Pancreas (tissue), 10 donors: ENCODE measurements around the gene CDC27. TPM values are rescaled to one million over a fixed set of nuclear protein-coding genes. Genes with fewer than 3 reads are reported as not detected.

ENCODE experiments used
- ATAC-seq, 4 donors: fragments of 200-7000 bp; cut with Tn5 transposase; one replicate each; pipeline versions ENCODE4 v1.8.0 to v1.9.1; 2020; ENCODE audit warnings: mild to moderate bottlenecking in 4 of 4, moderate library complexity in 4 of 4
- DNase-seq, 6 donors: peaks; one replicate each; pipeline ENCODE4 v3.0.0-alpha.2; 2020
- FAIRE-seq: peaks from 2 replicates; lab custom pipeline; 2012; peaks lifted over from hg19 to GRCh38; lab: Jason Lieb, UNC
- H3K27ac ChIP-seq, 4 donors: fragments of 200-600 bp; sonication (generic); 1 replicate in 3 of 4; 2 replicates in 1 of 4; pipeline versions ENCODE4 v1.5.0 to v1.8.0; 2020
- H3K27me3 ChIP-seq, 4 donors: fragments of 200-600 bp; one replicate each; pipeline ENCODE4 v1.8.0; 2021
- H3K36me3 ChIP-seq, 3 donors: fragments of 200-600 bp; sonication (generic) in 1 of 3; one replicate each; pipeline versions ENCODE4 v1.5.0 to v1.8.0; 2020 to 2021
- H3K4me1 ChIP-seq, 3 donors: fragments of 200-600 bp; one replicate each; pipeline ENCODE4 v1.8.0; 2021
- H3K4me3 ChIP-seq, 4 donors: fragments of 200-600 bp; sonication (generic) in 2 of 4; one replicate each; pipeline versions ENCODE4 v1.5.0 to v1.8.0; 2020 to 2021
- H3K9me3 ChIP-seq, 4 donors: fragments of 200-600 bp; one replicate each; pipeline ENCODE4 v1.8.0; 2021
- WGBS, 2 donors: extraction: QIAGEN DNeasy Blood & Tissue Kit; methylation state at CpG; one replicate each; pipeline ENCODE4 v1.1.7; 2013; 5-methylcytosine and 5-hydroxymethylcytosine counted together
- intact Hi-C, 3 donors: fragments of 100-400 bp; cut with DNase I; formaldehyde crosslinking; loops; one replicate each; pipeline versions ENCODE4 v1.11.1 to v1.14.2; 2022
- polyA plus RNA-seq, 2 donors: library from polyadenylated mRNA; stranded (reverse); fragments of 200-250 nt; gene quantifications; one replicate each; pipeline ENCODE4 v1.2.3, GENCODE V29; 2013
- total RNA-seq, 6 donors: library from RNA; stranded (reverse); fragmentation: NEBNext Ultra II Directional in 4 of 6; extraction: Animal tissue kit (Norgen Biotek cat#: 25700) in 4 of 6; gene quantifications; one replicate each; pipeline versions ENCODE4 v1.2.1 to v1.2.4, GENCODE V29; 2021 to 2023
- TF ChIP-seq, protein P1 (sequence below), 4 donors: fragments of 200-600 bp; sonication (generic) in 3 of 4; IDR thresholded peaks; one replicate each; pipeline versions ENCODE4 v1.5.0 to v1.8.0; 2021; ENCODE audit warnings: antibody characterized with exemption in 4 of 4
- donor health status: healthy with polysubstance abuse.
- donor health status: DM: no; HTN: no; CAD: no; lungs with moderate emphysema.
- donor health status: DM: no; HTN: no; CAD: no.
- donor health status: control.
- donor health status: control.
- donor health status: Bipolar disorder and iron deficiency.
- donor health status: DM: yes; HTN: yes; CAD: no.
- donor health status: DM: no; HTN: no; CAD: no.
- donor health status: DM: no; HTN: no; CAD: no.
- donor health status: DM: yes; HTN: yes; CAD: no.

The CDC27 gene
- total and polyA plus RNA-seq, 8 donors: 6.5 to 42.7 (median 26.3) TPM

DNA sequence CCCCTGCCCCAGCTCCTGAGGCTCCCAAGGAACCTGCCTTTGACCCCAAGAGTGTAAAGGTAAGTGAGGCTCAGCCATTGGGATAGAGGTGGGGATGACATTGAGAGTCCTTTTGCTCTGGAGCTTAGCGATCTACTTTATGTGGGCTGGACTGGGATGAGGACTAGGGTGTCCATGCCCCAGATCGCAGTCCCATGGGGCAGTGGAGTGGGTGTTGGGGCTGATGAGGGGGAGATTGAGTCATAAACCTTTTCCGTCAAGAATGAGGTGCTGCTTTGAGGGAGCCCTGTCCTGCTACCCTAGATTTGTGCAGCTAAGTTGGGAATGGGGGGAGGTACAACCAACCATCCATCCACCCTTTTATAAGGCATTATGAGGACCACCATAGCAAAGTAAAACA is 20.4 kb upstream of the CDC27 start:
- Histone ChIP-seq H3K9me3 (no peaks in the 10 kb centered on the region), H3K27ac (no peak overlapping the region), H3K4me3 (no peak overlapping the region), H3K4me1 (peaks cover 3 to 6% (median 6%) of the 10 kb centered on the region in 3 donors), H3K27me3 (no peaks in the 10 kb centered on the region), H3K36me3 (no peaks in the 10 kb centered on the region)
- WGBS, 2 donors: 89 to 94% methylated on average over 3 of the region's 3 CpGs
- no peak for DNase-seq
- intact Hi-C loops: no loop called here
- no peak for FAIRE-seq
- no peak for ATAC-seq
- TF ChIP-seq, protein P1, sequence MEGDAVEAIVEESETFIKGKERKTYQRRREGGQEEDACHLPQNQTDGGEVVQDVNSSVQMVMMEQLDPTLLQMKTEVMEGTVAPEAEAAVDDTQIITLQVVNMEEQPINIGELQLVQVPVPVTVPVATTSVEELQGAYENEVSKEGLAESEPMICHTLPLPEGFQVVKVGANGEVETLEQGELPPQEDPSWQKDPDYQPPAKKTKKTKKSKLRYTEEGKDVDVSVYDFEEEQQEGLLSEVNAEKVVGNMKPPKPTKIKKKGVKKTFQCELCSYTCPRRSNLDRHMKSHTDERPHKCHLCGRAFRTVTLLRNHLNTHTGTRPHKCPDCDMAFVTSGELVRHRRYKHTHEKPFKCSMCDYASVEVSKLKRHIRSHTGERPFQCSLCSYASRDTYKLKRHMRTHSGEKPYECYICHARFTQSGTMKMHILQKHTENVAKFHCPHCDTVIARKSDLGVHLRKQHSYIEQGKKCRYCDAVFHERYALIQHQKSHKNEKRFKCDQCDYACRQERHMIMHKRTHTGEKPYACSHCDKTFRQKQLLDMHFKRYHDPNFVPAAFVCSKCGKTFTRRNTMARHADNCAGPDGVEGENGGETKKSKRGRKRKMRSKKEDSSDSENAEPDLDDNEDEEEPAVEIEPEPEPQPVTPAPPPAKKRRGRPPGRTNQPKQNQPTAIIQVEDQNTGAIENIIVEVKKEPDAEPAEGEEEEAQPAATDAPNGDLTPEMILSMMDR (IDR thresholded peaks at IDR 0.05): no peak

DNA sequence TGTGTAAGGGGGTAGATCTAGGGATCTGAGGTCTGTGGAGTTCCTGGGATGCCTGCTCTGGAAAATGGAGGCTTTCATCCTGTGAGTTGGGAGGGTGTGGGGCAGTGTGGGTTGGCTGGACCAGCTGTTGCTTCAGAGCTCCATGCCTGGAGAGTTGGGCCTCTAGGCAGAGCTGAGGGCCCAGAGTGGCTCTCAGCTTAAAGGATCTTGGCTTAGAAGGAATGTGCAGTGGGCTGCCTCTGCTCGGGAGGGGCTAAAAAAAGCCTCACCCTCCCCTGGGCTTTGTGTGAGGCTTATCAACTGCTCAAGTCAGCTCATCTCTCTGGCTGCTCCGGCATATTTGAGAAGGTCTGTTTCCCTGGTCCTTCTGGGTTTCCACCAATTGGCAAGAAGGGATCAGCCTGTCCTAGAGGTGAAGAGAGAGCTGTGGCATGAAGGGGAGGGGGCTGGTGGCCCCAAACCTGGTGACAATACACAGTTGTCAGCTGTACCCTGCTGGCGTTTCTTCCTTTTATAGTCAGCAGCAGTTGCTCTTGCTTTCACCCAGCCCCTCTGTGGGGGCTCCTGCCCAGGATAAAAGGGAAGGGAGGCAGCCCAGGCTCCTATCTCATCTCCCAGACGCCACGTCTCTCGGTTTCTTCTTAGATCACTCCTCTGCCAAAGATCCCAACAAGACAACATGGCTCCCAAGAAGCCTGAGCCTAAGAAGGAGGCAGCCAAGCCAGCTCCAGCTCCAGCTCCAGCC is 19.8 kb upstream of the CDC27 start, which contains the start of gene MYL4:
MYL4 (plus strand) TSS at position 605 of the 745 bp plus-strand sequence; CDS start at position 680, 75 bp downstream.
- FAIRE-seq: no peak
- Histone ChIP-seq H3K4me3 (no peak within 1 kb of the TSS), H3K27me3 (no peaks in the 10 kb centered on the region), H3K27ac (no peak within 1 kb of the TSS), H3K36me3 (no peaks in the 10 kb centered on the region), H3K4me1 (peaks cover 3 to 6% (median 6%) of the 10 kb centered on the region in 3 donors), H3K9me3 (no peaks in the 10 kb centered on the region)
- TF ChIP-seq, protein P1 (IDR thresholded peaks at IDR 0.05): no peak
- no peak for ATAC-seq
- DNase-seq: no peak
- WGBS, 2 donors: 73 to 85% methylated on average over 6 of the region's 6 CpGs
- intact Hi-C loops: no loop called here

DNA sequence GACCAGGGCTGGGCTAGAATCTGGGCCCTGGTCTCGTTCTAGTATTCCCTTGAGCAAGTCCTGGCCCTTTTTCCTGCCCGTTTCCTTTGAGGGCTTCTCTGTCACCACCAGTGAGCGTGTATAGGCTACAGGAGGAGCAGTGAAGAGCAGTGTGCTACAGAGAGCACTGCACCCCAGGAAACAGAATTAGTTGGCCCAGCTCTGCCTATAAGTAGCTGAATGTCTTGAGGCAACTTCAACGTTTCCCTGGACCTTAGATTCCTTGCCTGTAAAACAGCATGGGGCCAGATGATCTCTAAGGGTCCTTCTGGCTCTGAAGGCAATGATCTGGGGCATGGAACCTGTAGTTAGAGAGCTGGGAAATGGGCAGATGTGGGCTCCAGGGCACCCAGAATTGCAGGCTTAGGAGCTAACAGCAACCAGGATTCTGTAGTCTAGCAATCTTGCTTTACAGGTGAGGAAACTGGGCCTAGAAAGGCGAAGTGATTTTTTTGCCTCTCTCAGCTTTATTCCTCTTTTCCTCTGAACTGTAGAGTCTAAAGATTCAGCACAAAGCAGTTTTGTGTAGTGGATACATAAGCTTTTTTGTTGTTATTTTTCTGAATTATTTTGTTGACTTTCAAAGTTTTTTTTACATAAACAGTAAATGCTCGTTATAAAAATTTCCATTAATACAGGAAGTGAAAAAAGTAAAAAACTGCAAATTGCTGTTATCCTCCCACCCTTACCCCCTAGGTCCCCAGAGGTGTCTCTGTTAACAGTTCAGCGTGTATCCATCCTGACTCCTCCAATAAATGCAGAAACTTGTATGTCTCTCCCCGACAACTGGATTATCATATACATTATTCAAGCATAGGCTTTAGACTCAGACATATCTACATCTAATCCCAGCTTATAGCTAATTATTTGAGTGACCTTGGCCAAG is 18.3 kb upstream of the CDC27 start:
- Histone ChIP-seq H3K4me1 (peaks cover 3 to 6% (median 6%) of the 10 kb centered on the region in 3 donors), H3K27ac (no peak overlapping the region), H3K36me3 (no peaks in the 10 kb centered on the region), H3K27me3 (no peaks in the 10 kb centered on the region), H3K9me3 (no peaks in the 10 kb centered on the region), H3K4me3 (no peak overlapping the region)
- no peak for FAIRE-seq
- no peak for ATAC-seq
- intact Hi-C loops: no loop called here
- DNase-seq: no peak
- WGBS, 2 donors: 83 to 89% methylated on average over 8 of the region's 8 CpGs
- TF ChIP-seq, protein P1 (IDR thresholded peaks at IDR 0.05): no peak

DNA sequence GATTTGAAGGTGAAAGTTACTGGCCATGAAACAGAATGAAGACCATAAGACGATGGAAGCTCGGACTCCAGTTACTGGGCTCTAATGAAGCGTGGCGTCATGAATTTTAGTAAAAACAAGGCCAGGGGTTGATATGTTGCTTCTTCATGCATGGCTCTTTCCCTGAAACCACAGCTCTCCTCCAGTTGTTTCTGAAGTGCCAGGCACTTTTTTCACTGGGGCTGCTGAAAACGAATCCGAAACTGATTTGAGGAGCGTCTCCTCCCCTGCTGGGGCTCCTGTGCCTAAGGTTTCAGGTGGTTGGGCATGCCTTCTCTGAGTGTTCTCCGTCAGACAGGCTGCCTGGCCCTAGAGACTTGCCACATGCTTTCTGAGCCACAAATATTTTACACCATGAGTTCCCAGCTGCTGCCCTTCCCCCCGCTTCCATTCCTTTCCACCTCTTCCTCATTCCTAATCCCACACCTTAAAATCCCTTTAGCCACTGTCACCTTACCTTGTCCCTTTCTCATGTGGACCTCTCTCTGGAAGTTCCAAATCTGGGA is 16.4 kb upstream of the CDC27 start:
- no peak for FAIRE-seq
- intact Hi-C loops: no loop called here
- no peak overlapping the region for H3K4me3 ChIP-seq
- H3K36me3 ChIP-seq: no peaks in the 10 kb centered on the region
- no peaks in the 10 kb centered on the region for H3K9me3 ChIP-seq
- 50 to 53% methylated on average over 9 of the region's 9 CpGs for WGBS, 2 donors
- H3K4me1 ChIP-seq: peaks cover 3 to 6% (median 6%) of the 10 kb centered on the region in 3 donors
- peak overlapping the region; percentile 25 to 74 (median 42) for H3K27ac ChIP-seq
- peak in 4 of 6 donors; percentile 43 to 52 (median 46) for DNase-seq
- TF ChIP-seq, protein P1 (IDR thresholded peaks at IDR 0.05): no peak
- peak; percentile 81 to 89 (median 88) for ATAC-seq
- no peaks in the 10 kb centered on the region for H3K27me3 ChIP-seq
